HCT116 (cell line): ENCODE measurements around the gene ORC5. TPM values are rescaled to one million over a fixed set of nuclear protein-coding genes. Genes with fewer than 3 reads are reported as not detected.

ENCODE experiments used
- ATAC-seq: fragments of 200-7000 bp; cut with Tn5 transposase; 2 replicates; pipeline ENCODE4 v1.9.1; 2020; ENCODE audit warnings: mild to moderate bottlenecking, moderate library complexity
- BruUV-seq: library from RNA; stranded (reverse); fragments of 400-500 nt; replicated peaks from 2 replicates; lab custom pipeline; 2021; lab: Mats Ljungman, UMichigan
- CTCF ChIA-PET: fragments of 300-600 bp; sonication (Branson Sonifier 250); formaldehyde crosslinking; loops from one replicate; lab custom pipeline; 2021; ENCODE audit warnings: antibody characterized with exemption; lab: Charles Lee
- POLR2A ChIA-PET: fragments of 300-600, 350-600 bp; sonication (Branson Sonifier 250); formaldehyde crosslinking; loops from one replicate; lab custom pipeline; 2021; ENCODE audit warnings: antibody characterized with exemption; lab: Charles Lee
- RAD21 ChIA-PET, 2 experiments: fragments of 300-600 bp; sonication (Branson Sonifier 250); formaldehyde crosslinking; loops; one replicate each; lab custom pipeline; 2023; ENCODE audit warnings: low total read pairs in 2 of 2; ENCODE audit not compliant: uncharacterized antibody in 2 of 2, unreplicated experiment in 2 of 2, low non-redundant PET in 1 of 2; lab: Charles Lee
- DNase-seq: peaks from one replicate; pipeline ENCODE4 v3.0.0-alpha.2; 2010; ENCODE audit warnings: low read depth, low spot score
- H2AFZ ChIP-seq: fragments of 200-600 bp; shearing (Covaris generic), sonication (generic); 2 replicates; pipeline ENCODE4 v1.6.1; 2017; ENCODE audit warnings: low read depth, mixed run types, mixed read lengths, antibody characterized with exemption, low read length; ENCODE audit not compliant: poor library complexity, severe bottlenecking
- H3K27ac ChIP-seq: 2 replicates; pipeline ENCODE4 v1.5.1; 2012; ENCODE audit warnings: low read depth, low read length
- H3K27me3 ChIP-seq: fragments of 200-600 bp; sonication (generic); 2 replicates; pipeline ENCODE4 v1.6.1; 2016; ENCODE audit warnings: mixed run types, low read length, mixed read lengths; ENCODE audit not compliant: insufficient read depth
- H3K36me3 ChIP-seq, 2 experiments: fragments of 200-500 bp in 1 of 2; fragments of 200-600 bp in 1 of 2; sonication (Bioruptor generic) in 1 of 2; sonication (generic) in 1 of 2; 2 replicates each; pipeline versions ENCODE4 v1.5.1 to v1.6.1; 2014 to 2016; ENCODE audit warnings: low read length in 2 of 2, inconsistent platforms in 1 of 2, mixed read lengths in 1 of 2, mixed run types in 1 of 2; ENCODE audit not compliant: insufficient read depth in 2 of 2, control insufficient read depth in 1 of 2
- H3K4me1 ChIP-seq, 2 experiments: fragments of 200-600 bp in 1 of 2; sonication (generic) in 1 of 2; 2 replicates each; pipeline versions ENCODE4 v1.5.1 to v1.6.1; 2012 to 2017; ENCODE audit warnings: low read length in 2 of 2, inconsistent platforms in 1 of 2, mild to moderate bottlenecking in 1 of 2, mixed read lengths in 1 of 2, mixed run types in 1 of 2, moderate library complexity in 1 of 2; ENCODE audit not compliant: insufficient read depth in 2 of 2, control insufficient read depth in 1 of 2
- H3K4me2 ChIP-seq: fragments of 200-600 bp; sonication (generic); 2 replicates; pipeline ENCODE4 v1.6.1; 2017; ENCODE audit warnings: mixed run types, low read length, mixed read lengths
- H3K4me3 ChIP-seq, 2 experiments: fragments of 200-600 bp in 1 of 2; sonication (generic) in 1 of 2; replicated peaks in 1 of 2; 2 replicates each; pipeline ENCODE4 v1.5.1; 2011 to 2016; ENCODE audit warnings: low read length in 2 of 2, control low read depth in 1 of 2, low read depth in 1 of 2, mild to moderate bottlenecking in 1 of 2, mixed read lengths in 1 of 2, mixed run types in 1 of 2
- H3K79me2 ChIP-seq: fragments of 200-600 bp; sonication (generic); 2 replicates; pipeline ENCODE4 v1.6.1; 2017; ENCODE audit warnings: mild to moderate bottlenecking, mixed run types, low read length, moderate library complexity, mixed read lengths; ENCODE audit not compliant: insufficient read depth
- H3K9ac ChIP-seq: fragments of 200-600 bp; sonication (generic); 2 replicates; pipeline ENCODE4 v1.6.1; 2016; ENCODE audit warnings: low read length, mixed read lengths
- H3K9me2 ChIP-seq: fragments of 200-600 bp; sonication (generic), shearing (Covaris generic); 2 replicates; pipeline ENCODE4 v1.6.1; 2017; ENCODE audit warnings: mixed run types, mild to moderate bottlenecking, moderate library complexity; ENCODE audit not compliant: insufficient read depth
- H3K9me3 ChIP-seq, 2 experiments: fragments of 200-500 bp in 1 of 2; fragments of 200-600 bp in 1 of 2; sonication (Bioruptor generic) in 1 of 2; sonication (generic) in 1 of 2; 2 replicates each; pipeline ENCODE4 v1.6.1; 2014 to 2017; ENCODE audit warnings: low read length in 2 of 2, mixed read lengths in 2 of 2, inconsistent platforms in 1 of 2, low read depth in 1 of 2, mild to moderate bottlenecking in 1 of 2, mixed run types in 1 of 2, moderate library complexity in 1 of 2; ENCODE audit not compliant: control insufficient read depth in 1 of 2, insufficient read depth in 1 of 2
- H4K20me1 ChIP-seq: fragments of 200-600 bp; sonication (generic), shearing (Covaris generic); 2 replicates; pipeline ENCODE4 v1.6.1; 2017; ENCODE audit warnings: mixed run types, mild to moderate bottlenecking, moderate library complexity; ENCODE audit not compliant: insufficient read depth
- ATF3 ChIP-seq: IDR thresholded peaks from 2 replicates; pipeline ENCODE4 v1.6.1; 2012
- CTCF ChIP-seq, 3 experiments: fragments of 200-600 bp in 1 of 3; sonication (generic) in 1 of 3; IDR thresholded peaks in 2 of 3; conservative IDR thresholded peaks in 1 of 3; 2 replicates each; pipeline ENCODE4 v1.5.1; 2012 to 2017; ENCODE audit warnings: low read depth in 2 of 3, low read length in 2 of 3, antibody characterized with exemption in 1 of 3, borderline replicate concordance in 1 of 3, control low read depth in 1 of 3, mild to moderate bottlenecking in 1 of 3, mixed read lengths in 1 of 3, mixed run types in 1 of 3, moderate library complexity in 1 of 3; ENCODE audit not compliant: insufficient read depth in 1 of 3
- EZH2phosphoT487 ChIP-seq: fragments of 200-600 bp; IDR thresholded peaks from 2 replicates; pipeline ENCODE4 v1.6.1; 2018; ENCODE audit warnings: antibody characterized with exemption, borderline replicate concordance
- JUND ChIP-seq: IDR thresholded peaks from 2 replicates; pipeline ENCODE4 v1.6.1; 2012
- MAX ChIP-seq: IDR thresholded peaks from 2 replicates; pipeline ENCODE4 v1.6.1; 2012
- RAD21 ChIP-seq: IDR thresholded peaks from 2 replicates; pipeline ENCODE4 v1.6.1; 2012; ENCODE audit warnings: low read depth, mild to moderate bottlenecking
- REST ChIP-seq: IDR thresholded peaks from 2 replicates; pipeline ENCODE4 v1.6.1; 2012; ENCODE audit warnings: low read depth
- intact Hi-C: fragments of 100-400 bp; cut with micrococcal nuclease; formaldehyde crosslinking; loops from 2 replicates; pipeline ENCODE4 v1.10.0; 2022
- total RNA-seq: library from RNA; stranded (reverse); gene quantifications from one replicate; pipeline ENCODE4 v1.2.1, GENCODE V29; 2021; ENCODE audit not compliant: unreplicated experiment

ORC5 gene
- total RNA-seq, 1 experiment from 2014 or later: 30.2 TPM

- no peak for ATAC-seq
- intact Hi-C loops: loop anchor here (2.0 kb wide), 2 partner anchors 584 to 710 kb away; partner anchors contain the start of gene SLC26A5
- Histone ChIP-seq H3K36me3 (no peaks in the 10 kb centered on the region), H3K9me2 (no peaks in the 10 kb centered on the region), H3K27ac (no peak overlapping the region), H3K4me1 (no peaks in the 10 kb centered on the region), H3K9ac (no peak overlapping the region), H3K9me3 (no peaks in the 10 kb centered on the region), H3K4me2 (no peak overlapping the region), H2AFZ (no peak overlapping the region), H3K79me2 (peaks cover 25% of the 10 kb centered on the region; the same call in 1 of the 2 replicates), H3K4me3 (no peak overlapping the region), H3K27me3 (no peaks in the 10 kb centered on the region), H4K20me1 (peaks cover 16% of the 10 kb centered on the region)
- no TSS peak for BruUV-seq
- CTCF ChIA-PET: no interaction called here
- peak; percentile 23 for DNase-seq
- TF ChIP-seq EZH2phosphoT487: no peak
- TF ChIP-seq CTCF (IDR thresholded peaks at IDR 0.05 in 2 of 3, conservative IDR thresholded peaks at IDR 0.05 in 1 of 3; ENCODE audit: borderline replicate concordance in 1 of 3, insufficient read depth in 1 of 3, low read depth in 2 of 3, low read length in 2 of 3): peak; percentile 41 to 78 (median 62); a peak in 5 of 6 replicates
- TF ChIP-seq RAD21: peak; percentile 63
- RAD21 ChIA-PET: no interaction called here
- POLR2A ChIA-PET: no interaction called here
These were observed 51.0 kb downstream of the ORC5 start for GRCh38 chr7:104156842-104157277.

- ChIA-PET POLR2A (no interaction called here), CTCF (no interaction called here), RAD21 (no interaction called here)
- peaks cover 16% of the 10 kb centered on the region for H4K20me1 ChIP-seq
- H3K9me2 ChIP-seq: no peaks in the 10 kb centered on the region
- no peak overlapping the region for H3K4me3 ChIP-seq
- peaks cover 25% of the 10 kb centered on the region; the same call in 1 of the 2 replicates for H3K79me2 ChIP-seq
- H3K4me2 ChIP-seq: no peak overlapping the region
- H3K9ac ChIP-seq: no peak overlapping the region
- H3K9me3 ChIP-seq: no peaks in the 10 kb centered on the region
- DNase-seq: no peak
- BruUV-seq: no TSS peak
- H3K27ac ChIP-seq: no peak overlapping the region
- no peaks in the 10 kb centered on the region for H3K4me1 ChIP-seq
- no peak for TF ChIP-seq REST
- TF ChIP-seq JUND: no peak
- no peak for TF ChIP-seq MAX
- no peak for TF ChIP-seq ATF3
- no peaks in the 10 kb centered on the region for H3K27me3 ChIP-seq
- H2AFZ ChIP-seq: no peak overlapping the region
- no peaks in the 10 kb centered on the region; a peak in 1 of 4 replicates for H3K36me3 ChIP-seq
- ATAC-seq: no peak
- intact Hi-C loops: no loop called here
These were observed 54.5 kb downstream of the ORC5 start for GRCh38 chr7:104153287-104153686.
